GM21360 (cell line): ENCODE measurements around the gene ANKH.
"Not testable (repeated sequence)": the region's sequence is repeated elsewhere in the genome, so short reads cannot be mapped to it uniquely, and the experiment has no call there.

Source experiments
- ATAC-seq: cut with Tn5 transposase; IDR thresholded peaks from one replicate; pipeline ENCODE4 v1.9.1; 2021; ENCODE audit warnings: mild to moderate bottlenecking, moderate library complexity; ENCODE audit not compliant: unreplicated experiment

ANKH gene

GRCh38 chr5:14884062-14884612 lies 12.6 kb upstream of the ANKH start:
- no peak for ATAC-seq

- no peak for ATAC-seq
These were observed 11.3 kb upstream of the ANKH start for GRCh38 chr5:14882658-14883580.

GRCh38 chr5:14881826-14882225 lies 10.2 kb upstream of the ANKH start:
- no peak for ATAC-seq

- no peak for ATAC-seq
These were observed 9.1 kb upstream of the ANKH start for GRCh38 chr5:14880688-14881087.

- no peak for ATAC-seq
These were observed 8.5 kb upstream of the ANKH start for GRCh38 chr5:14879937-14880589.

GRCh38 chr5:14879393-14879792 lies 7.8 kb upstream of the ANKH start:
- ATAC-seq = no peak

- not testable (repeated sequence) for ATAC-seq
These were observed 6.6 kb upstream of the ANKH start for GRCh38 chr5:14878192-14878591.

GRCh38 chr5:14876095-14876494 lies 4.5 kb upstream of the ANKH start:
- no peak for ATAC-seq

- no peak for ATAC-seq
These were observed 2.2 kb upstream of the ANKH start for GRCh38 chr5:14873790-14874189.

- no peak for ATAC-seq
These were observed 1.5 kb upstream of the ANKH start for GRCh38 chr5:14873093-14873492.

GRCh38 chr5:14872070-14872989 lies 752 bp upstream of the ANKH start:
- ATAC-seq = peak; percentile 41

- no peak for ATAC-seq
These were observed 1.0 kb downstream of the ANKH start for GRCh38 chr5:14870337-14871213.

GRCh38 chr5:14869668-14870164 lies 1.9 kb downstream of the ANKH start:
- ATAC-seq = no peak

GRCh38 chr5:14869233-14869632 lies 2.3 kb downstream of the ANKH start:
- no peak for ATAC-seq

GRCh38 chr5:14868771-14869170 lies 2.8 kb downstream of the ANKH start:
- ATAC-seq = no peak

GRCh38 chr5:14864181-14864812 lies 7.3 kb downstream of the ANKH start:
- no peak for ATAC-seq

GRCh38 chr5:14863105-14863504 lies 8.5 kb downstream of the ANKH start:
- ATAC-seq = no peak

GRCh38 chr5:14861123-14861765 lies 10.3 kb downstream of the ANKH start:
- ATAC-seq = no peak

GRCh38 chr5:14859980-14860379 lies 11.6 kb downstream of the ANKH start:
- ATAC-seq = no peak
